GM18951 (cell line): ENCODE data around the gene OGFOD3.

Experiments
- POLR2A ChIP-seq: IDR thresholded peaks from 4 replicates; pipeline ENCODE4 v1.6.1; 2011; ENCODE audit warnings: mild to moderate bottlenecking; ENCODE audit not compliant: insufficient read length, insufficient read depth; ENCODE audit errors: extremely low read depth
- in situ Hi-C: fragments of 300-500 bp; cut with MboI; formaldehyde crosslinking; loops from one replicate; pipeline ENCODE4 v1.12.0; 2022; ENCODE audit warnings: low sequenced_read_pairs, mixed read lengths, inconsistent platforms; ENCODE audit not compliant: unreplicated experiment

Gene OGFOD3

GRCh38 chr17:82411396-82412053, 6.9 kb downstream of the OGFOD3 start:
- in situ Hi-C loops = no loop called here
- TF ChIP-seq POLR2A = no peak

GRCh38 chr17:82410014-82410716, 8.2 kb downstream of the OGFOD3 start:
- in situ Hi-C loops = no loop called here
- no peak for TF ChIP-seq POLR2A

GRCh38 chr17:82408938-82409318, 9.5 kb downstream of the OGFOD3 start:
- in situ Hi-C loops = loop anchor here (5.0 kb wide), 1 partner anchor 52 kb away; the partner anchor contains the start of gene TEX19
- TF ChIP-seq POLR2A = no peak

GRCh38 chr17:82408288-82408937, 10.0 kb downstream of the OGFOD3 start:
- no peak for TF ChIP-seq POLR2A

GRCh38 chr17:82407255-82407654, 11.1 kb downstream of the OGFOD3 start:
- in situ Hi-C loops = loop anchor here (5.0 kb wide), 1 partner anchor 50 kb away; the partner anchor contains the start of gene TEX19
- TF ChIP-seq POLR2A = no peak

More at GRCh38 chr17:82408288-82408937, 10.0 kb downstream of the OGFOD3 start:
- in situ Hi-C loops = loop anchor here (5.0 kb wide), 1 partner anchor 51 kb away; the partner anchor contains the start of gene TEX19

GRCh38 chr17:82406131-82406671, 12.2 kb downstream of the OGFOD3 start:
- no peak for TF ChIP-seq POLR2A
- in situ Hi-C loops = loop anchor here (5.0 kb wide), 1 partner anchor 49 kb away; the partner anchor contains the start of gene TEX19

- no peak for TF ChIP-seq POLR2A
- in situ Hi-C loops = loop anchor here (5.0 kb wide), 1 partner anchor 48 kb away; the partner anchor contains the start of gene TEX19
Measured at GRCh38 chr17:82405051-82405450, 13.3 kb downstream of the OGFOD3 start.

GRCh38 chr17:82403662-82404660, 14.4 kb downstream of the OGFOD3 start:
- TF ChIP-seq POLR2A = no peak
- in situ Hi-C loops = no loop called here

- no peak for TF ChIP-seq POLR2A
- in situ Hi-C loops = no loop called here
Measured at GRCh38 chr17:82402865-82403264, 15.5 kb downstream of the OGFOD3 start.

- in situ Hi-C loops = no loop called here
- peak; percentile 41 for TF ChIP-seq POLR2A
Measured at GRCh38 chr17:82400830-82401229, 17.6 kb downstream of the OGFOD3 start.

- in situ Hi-C loops = no loop called here
- TF ChIP-seq POLR2A = no peak
Measured at GRCh38 chr17:82400206-82400605, 18.2 kb downstream of the OGFOD3 start.

- TF ChIP-seq POLR2A = no peak
- in situ Hi-C loops = no loop called here
Measured at GRCh38 chr17:82399601-82400101, 18.7 kb downstream of the OGFOD3 start.
